ENCODE data around the gene LIG3.
A peak's percentile ranks its signal among the peaks of the same experiment; 100 is the strongest.

Gene LIG3

DNA sequence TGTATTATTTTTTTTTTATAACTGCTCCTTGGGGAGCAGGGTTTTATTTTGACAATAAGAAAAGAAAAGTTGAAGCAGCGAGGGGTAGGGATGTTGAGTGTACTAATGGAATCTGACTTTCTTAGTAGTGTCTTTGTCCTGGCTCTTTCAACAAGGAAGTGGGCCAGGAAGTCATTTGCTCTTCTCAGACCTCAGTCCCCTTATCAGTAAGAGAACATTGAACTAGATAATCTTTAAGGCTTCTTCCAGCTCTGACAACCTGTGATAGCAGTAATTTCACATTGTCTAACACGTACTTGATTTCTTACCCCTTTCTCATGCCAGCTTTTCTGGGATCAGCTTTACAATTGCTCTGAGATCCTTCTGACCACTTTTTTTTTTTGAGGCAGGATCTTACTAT, 8.3 kb downstream of the LIG3 start:
- TF ChIP-seq, protein P1, sequence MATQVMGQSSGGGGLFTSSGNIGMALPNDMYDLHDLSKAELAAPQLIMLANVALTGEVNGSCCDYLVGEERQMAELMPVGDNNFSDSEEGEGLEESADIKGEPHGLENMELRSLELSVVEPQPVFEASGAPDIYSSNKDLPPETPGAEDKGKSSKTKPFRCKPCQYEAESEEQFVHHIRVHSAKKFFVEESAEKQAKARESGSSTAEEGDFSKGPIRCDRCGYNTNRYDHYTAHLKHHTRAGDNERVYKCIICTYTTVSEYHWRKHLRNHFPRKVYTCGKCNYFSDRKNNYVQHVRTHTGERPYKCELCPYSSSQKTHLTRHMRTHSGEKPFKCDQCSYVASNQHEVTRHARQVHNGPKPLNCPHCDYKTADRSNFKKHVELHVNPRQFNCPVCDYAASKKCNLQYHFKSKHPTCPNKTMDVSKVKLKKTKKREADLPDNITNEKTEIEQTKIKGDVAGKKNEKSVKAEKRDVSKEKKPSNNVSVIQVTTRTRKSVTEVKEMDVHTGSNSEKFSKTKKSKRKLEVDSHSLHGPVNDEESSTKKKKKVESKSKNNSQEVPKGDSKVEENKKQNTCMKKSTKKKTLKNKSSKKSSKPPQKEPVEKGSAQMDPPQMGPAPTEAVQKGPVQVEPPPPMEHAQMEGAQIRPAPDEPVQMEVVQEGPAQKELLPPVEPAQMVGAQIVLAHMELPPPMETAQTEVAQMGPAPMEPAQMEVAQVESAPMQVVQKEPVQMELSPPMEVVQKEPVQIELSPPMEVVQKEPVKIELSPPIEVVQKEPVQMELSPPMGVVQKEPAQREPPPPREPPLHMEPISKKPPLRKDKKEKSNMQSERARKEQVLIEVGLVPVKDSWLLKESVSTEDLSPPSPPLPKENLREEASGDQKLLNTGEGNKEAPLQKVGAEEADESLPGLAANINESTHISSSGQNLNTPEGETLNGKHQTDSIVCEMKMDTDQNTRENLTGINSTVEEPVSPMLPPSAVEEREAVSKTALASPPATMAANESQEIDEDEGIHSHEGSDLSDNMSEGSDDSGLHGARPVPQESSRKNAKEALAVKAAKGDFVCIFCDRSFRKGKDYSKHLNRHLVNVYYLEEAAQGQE (IDR thresholded peaks at IDR 0.05; ENCODE audit: insufficient replicate concordance, low read depth): no peak
- TF ChIP-seq, protein P2, sequence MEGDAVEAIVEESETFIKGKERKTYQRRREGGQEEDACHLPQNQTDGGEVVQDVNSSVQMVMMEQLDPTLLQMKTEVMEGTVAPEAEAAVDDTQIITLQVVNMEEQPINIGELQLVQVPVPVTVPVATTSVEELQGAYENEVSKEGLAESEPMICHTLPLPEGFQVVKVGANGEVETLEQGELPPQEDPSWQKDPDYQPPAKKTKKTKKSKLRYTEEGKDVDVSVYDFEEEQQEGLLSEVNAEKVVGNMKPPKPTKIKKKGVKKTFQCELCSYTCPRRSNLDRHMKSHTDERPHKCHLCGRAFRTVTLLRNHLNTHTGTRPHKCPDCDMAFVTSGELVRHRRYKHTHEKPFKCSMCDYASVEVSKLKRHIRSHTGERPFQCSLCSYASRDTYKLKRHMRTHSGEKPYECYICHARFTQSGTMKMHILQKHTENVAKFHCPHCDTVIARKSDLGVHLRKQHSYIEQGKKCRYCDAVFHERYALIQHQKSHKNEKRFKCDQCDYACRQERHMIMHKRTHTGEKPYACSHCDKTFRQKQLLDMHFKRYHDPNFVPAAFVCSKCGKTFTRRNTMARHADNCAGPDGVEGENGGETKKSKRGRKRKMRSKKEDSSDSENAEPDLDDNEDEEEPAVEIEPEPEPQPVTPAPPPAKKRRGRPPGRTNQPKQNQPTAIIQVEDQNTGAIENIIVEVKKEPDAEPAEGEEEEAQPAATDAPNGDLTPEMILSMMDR (IDR thresholded peaks at IDR 0.05; ENCODE audit: insufficient read depth, low read length): no peak
- TF ChIP-seq POLR2AphosphoS5 (IDR thresholded peaks at IDR 0.05; ENCODE audit: low read depth): no peak
- no peak for TF ChIP-seq GABPA (IDR thresholded peaks at IDR 0.05; ENCODE audit: low read depth)
- TF ChIP-seq SPI1 (IDR thresholded peaks at IDR 0.05; ENCODE audit: borderline replicate concordance, low read depth): no peak
- H3K27ac ChIP-seq (replicated peaks): peak overlapping the region; percentile 92
- no peak overlapping the region for H3K4me3 ChIP-seq (replicated peaks; ENCODE audit: insufficient read depth, low read length)
- no peaks in the 10 kb centered on the region for H3K27me3 ChIP-seq (ENCODE audit: insufficient read depth, poor library complexity, severe bottlenecking)
- no peak for DNase-seq (ENCODE audit: low read depth in 1 of 2, low spot score in 1 of 2)

DNA sequence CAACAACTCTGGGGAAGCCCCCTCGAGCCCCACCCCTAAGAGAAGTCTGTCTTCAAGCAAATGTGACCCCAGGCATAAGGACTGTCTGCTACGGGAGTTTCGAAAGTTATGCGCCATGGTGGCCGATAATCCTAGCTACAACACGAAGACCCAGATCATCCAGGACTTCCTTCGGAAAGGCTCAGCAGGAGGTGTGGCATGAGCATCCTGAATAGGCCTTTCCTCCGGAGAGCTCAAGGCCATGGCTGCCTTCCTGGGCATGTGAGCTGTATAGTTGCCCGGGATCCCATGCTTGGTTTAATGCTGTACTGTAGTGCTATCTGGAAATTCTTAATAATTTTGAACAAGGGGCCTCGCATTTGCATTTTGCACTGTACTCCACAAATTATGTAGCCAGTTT, 9.2 kb downstream of the LIG3 start:
- Histone ChIP-seq H3K4me3 (replicated peaks; ENCODE audit: insufficient read depth, low read length) (no peak overlapping the region), H3K27ac (replicated peaks) (peak overlapping the region; percentile 92), H3K27me3 (ENCODE audit: insufficient read depth, poor library complexity, severe bottlenecking) (no peaks in the 10 kb centered on the region)
- no peak for DNase-seq (ENCODE audit: low read depth in 1 of 2, low spot score in 1 of 2)
- TF ChIP-seq, protein P2 (IDR thresholded peaks at IDR 0.05; ENCODE audit: insufficient read depth, low read length): no peak

DNA sequence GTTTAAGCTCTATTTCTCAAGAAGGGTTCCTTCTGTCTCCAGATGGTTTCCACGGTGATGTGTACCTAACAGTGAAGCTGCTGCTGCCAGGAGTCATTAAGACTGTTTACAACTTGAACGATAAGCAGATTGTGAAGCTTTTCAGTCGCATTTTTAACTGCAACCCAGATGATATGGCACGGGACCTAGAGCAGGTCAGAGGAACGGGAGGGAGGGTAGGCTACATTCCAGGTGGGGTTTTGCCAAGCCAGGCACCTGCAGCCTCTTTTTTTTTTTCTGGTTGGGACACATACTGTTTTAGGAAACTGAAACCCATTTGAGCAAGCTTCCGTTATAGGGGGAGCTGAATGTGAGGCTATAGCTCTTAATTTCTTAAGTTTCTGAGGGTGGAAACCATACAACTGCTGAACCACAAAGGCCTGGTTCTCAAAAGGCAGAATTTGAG, 10.6 kb downstream of the LIG3 start:
- H3K27ac ChIP-seq (replicated peaks): peak overlapping the region; percentile 92
- no peaks in the 10 kb centered on the region for H3K27me3 ChIP-seq (ENCODE audit: insufficient read depth, poor library complexity, severe bottlenecking)
- H3K4me3 ChIP-seq (replicated peaks; ENCODE audit: insufficient read depth, low read length): no peak overlapping the region
- peak; percentile 38 to 68 for DNase-seq (ENCODE audit: low read depth in 1 of 2, low spot score in 1 of 2)
- TF ChIP-seq, protein P1 (IDR thresholded peaks at IDR 0.05; ENCODE audit: insufficient replicate concordance, low read depth): no peak
- TF ChIP-seq POLR2AphosphoS5 (IDR thresholded peaks at IDR 0.05; ENCODE audit: low read depth): no peak; the same call in none of the 2 replicates
- TF ChIP-seq, protein P2 (IDR thresholded peaks at IDR 0.05; ENCODE audit: insufficient read depth, low read length): no peak
- no peak for TF ChIP-seq GABPA (IDR thresholded peaks at IDR 0.05; ENCODE audit: low read depth)
- TF ChIP-seq SPI1 (IDR thresholded peaks at IDR 0.05; ENCODE audit: borderline replicate concordance, low read depth): no peak

DNA sequence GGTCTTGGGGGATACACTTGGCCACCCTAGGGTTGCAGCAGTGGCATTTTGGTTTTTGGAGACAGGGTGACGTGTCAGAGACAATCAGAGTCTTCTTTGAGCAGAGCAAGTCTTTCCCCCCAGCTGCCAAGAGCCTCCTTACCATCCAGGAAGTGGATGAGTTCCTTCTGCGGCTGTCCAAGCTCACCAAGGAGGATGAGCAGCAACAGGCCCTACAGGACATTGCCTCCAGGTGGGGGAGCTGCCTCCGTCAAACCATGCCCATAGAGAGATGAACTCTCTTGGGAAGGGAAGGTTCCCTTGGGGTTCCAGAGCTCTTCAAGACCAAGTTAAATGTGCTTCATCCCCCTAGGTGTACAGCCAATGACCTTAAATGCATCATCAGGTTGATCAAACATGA, 11.3 kb downstream of the LIG3 start:
- Histone ChIP-seq H3K27me3 (ENCODE audit: insufficient read depth, poor library complexity, severe bottlenecking) (no peaks in the 10 kb centered on the region), H3K4me3 (replicated peaks; ENCODE audit: insufficient read depth, low read length) (no peak overlapping the region), H3K27ac (replicated peaks) (peak overlapping the region; percentile 92)
- DNase-seq (ENCODE audit: low read depth in 1 of 2, low spot score in 1 of 2): peak; percentile 43 to 66
- TF ChIP-seq POLR2AphosphoS5 (IDR thresholded peaks at IDR 0.05; ENCODE audit: low read depth) (no peak), SPI1 (IDR thresholded peaks at IDR 0.05; ENCODE audit: borderline replicate concordance, low read depth) (no peak), GABPA (IDR thresholded peaks at IDR 0.05; ENCODE audit: low read depth) (no peak)
- TF ChIP-seq, protein P2 (IDR thresholded peaks at IDR 0.05; ENCODE audit: insufficient read depth, low read length): no peak
- TF ChIP-seq, protein P1 (IDR thresholded peaks at IDR 0.05; ENCODE audit: insufficient replicate concordance, low read depth): no peak
